Left ventricle myocardium inferior (tissue), 1 donor: Measurements from ENCODE around the gene MRPL40. TPM values are rescaled to one million over a fixed set of nuclear protein-coding genes. Genes with fewer than 3 reads are reported as not detected.

Source experiments
- DNase-seq: peaks from one replicate; pipeline ENCODE4 v3.0.0-alpha.2; 2020
- H3K27ac ChIP-seq: fragments of 200-600 bp; replicated peaks from 2 replicates; pipeline ENCODE4 v1.8.0; 2021
- H3K27me3 ChIP-seq: fragments of 200-600 bp; 2 replicates; pipeline ENCODE4 v1.8.0; 2021; ENCODE audit warnings: low read depth
- H3K36me3 ChIP-seq: fragments of 200-600 bp; 2 replicates; pipeline ENCODE4 v1.8.0; 2021
- H3K4me1 ChIP-seq: fragments of 200-600 bp; 2 replicates; pipeline ENCODE4 v1.8.0; 2021
- H3K4me3 ChIP-seq: fragments of 200-600 bp; 2 replicates; pipeline ENCODE4 v1.8.0; 2021; ENCODE audit warnings: mild to moderate bottlenecking, moderate library complexity
- H3K9me3 ChIP-seq: fragments of 200-600 bp; replicated peaks from 2 replicates; pipeline ENCODE4 v1.8.0; 2021
- CTCF ChIP-seq: fragments of 200-600 bp; IDR thresholded peaks from 2 replicates; pipeline ENCODE4 v1.8.0; 2021; ENCODE audit warnings: antibody characterized with exemption, mild to moderate bottlenecking, borderline replicate concordance
- intact Hi-C: fragments of 100-400 bp; cut with micrococcal nuclease; formaldehyde crosslinking; loops from one replicate; pipeline ENCODE4 v1.11.0; 2022
- total RNA-seq: library from RNA; stranded (reverse); fragmentation: NEBNext Ultra II Directional; extraction: Animal tissue kit (Norgen Biotek cat#: 25700); gene quantifications from one replicate; pipeline ENCODE4 v1.2.1, GENCODE V29; 2021
- donor health status: DM: no; HTN: yes; CAD: no; lungs with severe emphysema.

Gene MRPL40
- total RNA-seq, 1 donor from 2014 or later: 57.2 TPM

GRCh38 chr22:19387575-19387974, 44.8 kb upstream of the MRPL40 start:
- peaks cover 93% of the 10 kb centered on the region for H3K36me3 ChIP-seq
- no peaks in the 10 kb centered on the region for H3K9me3 ChIP-seq
- DNase-seq: no peak
- no peaks in the 10 kb centered on the region for H3K27me3 ChIP-seq
- no peak for TF ChIP-seq CTCF
- peaks cover 11% of the 10 kb centered on the region for H3K4me1 ChIP-seq
- intact Hi-C loops: no loop called here
- no peak overlapping the region for H3K4me3 ChIP-seq
- no peak overlapping the region for H3K27ac ChIP-seq

- no peak for TF ChIP-seq CTCF
- DNase-seq: no peak
- H3K27ac ChIP-seq: no peak overlapping the region
- H3K4me1 ChIP-seq: peaks cover 23% of the 10 kb centered on the region
- H3K4me3 ChIP-seq: no peak overlapping the region
- H3K27me3 ChIP-seq: no peaks in the 10 kb centered on the region
- no peaks in the 10 kb centered on the region for H3K9me3 ChIP-seq
- peaks cover 90% of the 10 kb centered on the region for H3K36me3 ChIP-seq
- intact Hi-C loops: no loop called here
Measured at GRCh38 chr22:19393704-19394103, 38.6 kb upstream of the MRPL40 start.

GRCh38 chr22:19394274-19395050, 37.9 kb upstream of the MRPL40 start:
- intact Hi-C loops: no loop called here
- H3K27ac ChIP-seq: no peak overlapping the region
- H3K27me3 ChIP-seq: no peaks in the 10 kb centered on the region
- H3K36me3 ChIP-seq: peaks cover 90% of the 10 kb centered on the region
- peaks cover 23% of the 10 kb centered on the region for H3K4me1 ChIP-seq
- no peaks in the 10 kb centered on the region for H3K9me3 ChIP-seq
- no peak for TF ChIP-seq CTCF
- H3K4me3 ChIP-seq: no peak overlapping the region
- no peak for DNase-seq

- Histone ChIP-seq H3K4me3 (no peak overlapping the region), H3K27me3 (no peaks in the 10 kb centered on the region), H3K4me1 (peaks cover 18% of the 10 kb centered on the region), H3K36me3 (peaks cover 89% of the 10 kb centered on the region), H3K27ac (no peak overlapping the region), H3K9me3 (no peaks in the 10 kb centered on the region)
- intact Hi-C loops: no loop called here
- DNase-seq: no peak
- no peak for TF ChIP-seq CTCF
Measured at GRCh38 chr22:19395276-19395675, 37.1 kb upstream of the MRPL40 start.

- no peak for DNase-seq
- intact Hi-C loops: no loop called here
- TF ChIP-seq CTCF: no peak
- Histone ChIP-seq H3K9me3 (no peaks in the 10 kb centered on the region), H3K27ac (no peak overlapping the region), H3K4me1 (peaks cover 12% of the 10 kb centered on the region), H3K36me3 (peaks cover 87% of the 10 kb centered on the region), H3K27me3 (no peaks in the 10 kb centered on the region), H3K4me3 (no peak overlapping the region)
Measured at GRCh38 chr22:19396561-19396933, 35.8 kb upstream of the MRPL40 start.
